Erythroblast (primary cell): ENCODE results near the gene CEP162.

Experiments used
- GATA1 ChIP-seq: IDR thresholded peaks from 2 replicates; pipeline ENCODE4 v1.6.1; 2011; ENCODE audit warnings: low read depth, mild to moderate bottlenecking, control low read depth, low read length, moderate library complexity
- POLR2A ChIP-seq: IDR thresholded peaks from 2 replicates; pipeline ENCODE4 v1.6.1; 2011; ENCODE audit warnings: mild to moderate bottlenecking, low read length

GRCh38 chr6:84161190-84161589, 66.3 kb downstream of the CEP162 start:
- TF ChIP-seq POLR2A (no peak), GATA1 (no peak)
